HG02763 (cell line): ENCODE data around the gene HDAC9.

ENCODE experiments used
- ATAC-seq: cut with Tn5 transposase; IDR thresholded peaks from one replicate; pipeline ENCODE4 v1.9.1; 2021; ENCODE audit warnings: mild to moderate bottlenecking, moderate library complexity; ENCODE audit not compliant: unreplicated experiment

The HDAC9 gene

GRCh38 chr7:18653381-18654155, 158.0 kb downstream of the HDAC9 start:
- ATAC-seq = no peak

DNA sequence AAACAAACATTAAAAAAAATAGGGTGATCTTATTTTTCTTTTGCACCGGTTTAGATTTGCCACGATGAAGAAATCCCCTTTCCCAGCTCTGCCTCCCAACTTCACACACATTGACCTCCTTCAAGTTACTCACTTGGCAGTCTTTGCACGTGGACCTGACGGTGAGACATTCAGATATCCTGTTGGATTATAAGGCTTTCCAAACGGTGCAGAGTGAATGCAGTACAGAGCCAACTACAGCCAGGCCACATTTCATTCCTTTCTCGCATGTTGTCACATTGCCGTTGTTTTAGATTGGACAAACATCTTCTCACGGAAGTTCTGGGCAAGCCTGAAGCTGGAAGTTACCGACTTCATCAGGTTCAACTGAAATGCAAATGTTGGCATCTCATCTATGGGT, 159.2 kb downstream of the HDAC9 start:
- no peak for ATAC-seq

DNA sequence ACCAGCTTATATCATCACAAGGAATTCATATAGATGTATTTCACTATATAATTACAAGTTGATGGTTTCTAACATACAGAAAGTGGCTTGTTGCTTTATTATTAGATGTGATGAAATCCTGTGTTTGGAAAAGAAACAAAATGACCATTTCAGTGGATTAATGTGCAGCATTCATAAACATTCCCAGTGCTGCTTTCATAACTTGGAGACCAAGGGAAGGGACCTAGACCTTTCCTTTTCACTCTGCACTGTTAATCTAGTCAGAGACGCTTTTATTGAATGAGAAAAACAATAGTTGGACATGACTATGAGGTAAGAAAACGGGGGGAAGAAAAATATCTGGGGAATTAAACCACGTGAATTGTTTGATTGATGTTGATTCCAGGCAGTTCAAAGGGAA, 160.0 kb downstream of the HDAC9 start:
- no peak for ATAC-seq

DNA sequence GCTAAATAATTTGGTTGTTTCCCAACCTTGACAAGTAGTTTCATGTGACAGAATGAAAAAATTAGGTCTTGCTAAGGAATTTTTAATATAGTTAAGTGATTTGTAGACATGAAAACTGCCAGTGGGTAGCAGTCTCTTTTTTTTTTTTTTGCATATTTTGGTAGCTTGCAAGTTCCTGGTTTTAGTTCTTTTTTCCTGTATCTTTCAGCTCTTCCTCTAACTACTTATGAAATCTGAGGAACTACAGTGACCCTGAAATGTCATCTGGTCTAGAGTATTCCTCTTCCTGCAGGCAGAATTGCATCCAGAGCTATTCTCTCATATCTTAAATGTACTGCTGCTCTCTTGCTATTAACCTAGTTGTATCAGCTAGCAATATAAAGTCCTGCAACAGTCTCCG, 160.4 kb downstream of the HDAC9 start:
- ATAC-seq = no peak

- no peak for ATAC-seq
These were observed 160.8 kb downstream of the HDAC9 start for GRCh38 chr7:18656362-18656761.

- ATAC-seq = no peak
These were observed 164.2 kb downstream of the HDAC9 start for GRCh38 chr7:18659746-18660145.

- no peak for ATAC-seq
These were observed 167.8 kb downstream of the HDAC9 start for GRCh38 chr7:18663321-18663720.

DNA sequence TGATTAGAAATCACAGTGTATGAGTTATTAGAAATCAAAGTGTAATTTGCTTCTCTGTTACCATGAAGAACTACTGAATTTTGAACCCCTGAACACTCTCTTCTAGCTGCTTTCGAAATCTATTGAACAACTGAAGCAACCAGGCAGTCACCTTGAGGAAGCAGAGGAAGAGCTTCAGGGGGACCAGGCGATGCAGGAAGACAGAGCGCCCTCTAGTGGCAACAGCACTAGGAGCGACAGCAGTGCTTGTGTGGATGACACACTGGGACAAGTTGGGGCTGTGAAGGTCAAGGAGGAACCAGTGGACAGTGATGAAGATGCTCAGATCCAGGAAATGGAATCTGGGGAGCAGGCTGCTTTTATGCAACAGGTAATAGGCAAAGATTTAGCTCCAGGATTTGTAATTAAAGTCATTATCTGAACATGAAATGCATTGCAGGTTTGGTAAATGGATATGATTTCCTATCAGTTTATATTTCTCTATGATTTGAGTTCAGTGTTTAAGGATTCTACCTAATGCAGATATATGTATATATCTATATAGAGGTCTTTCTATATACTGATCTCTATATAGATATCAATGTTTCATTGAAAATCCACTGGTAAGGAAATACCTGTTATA, 170.7 kb downstream of the HDAC9 start:
- ATAC-seq = peak; percentile 99

DNA sequence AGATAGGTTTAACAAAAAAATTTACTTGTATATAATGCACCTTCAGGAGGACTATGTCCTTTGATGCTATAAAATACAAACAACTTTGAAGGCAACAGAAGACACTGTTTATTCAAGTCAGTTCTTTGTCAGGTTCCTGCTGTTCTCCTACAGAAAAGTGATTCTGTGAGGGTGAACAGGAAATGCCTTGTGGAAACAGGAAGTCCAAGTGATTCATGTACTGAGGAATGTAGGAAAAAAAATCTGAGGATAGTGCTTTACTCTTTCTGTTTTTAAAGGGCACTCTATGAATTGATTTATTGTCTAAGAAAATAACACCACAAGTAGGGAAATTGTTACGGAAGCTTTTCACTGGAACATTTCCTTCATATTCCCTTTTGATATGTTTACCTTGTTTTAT, 171.9 kb downstream of the HDAC9 start:
- ATAC-seq = no peak

GRCh38 chr7:18671176-18671575, 175.6 kb downstream of the HDAC9 start:
- ATAC-seq = no peak

DNA sequence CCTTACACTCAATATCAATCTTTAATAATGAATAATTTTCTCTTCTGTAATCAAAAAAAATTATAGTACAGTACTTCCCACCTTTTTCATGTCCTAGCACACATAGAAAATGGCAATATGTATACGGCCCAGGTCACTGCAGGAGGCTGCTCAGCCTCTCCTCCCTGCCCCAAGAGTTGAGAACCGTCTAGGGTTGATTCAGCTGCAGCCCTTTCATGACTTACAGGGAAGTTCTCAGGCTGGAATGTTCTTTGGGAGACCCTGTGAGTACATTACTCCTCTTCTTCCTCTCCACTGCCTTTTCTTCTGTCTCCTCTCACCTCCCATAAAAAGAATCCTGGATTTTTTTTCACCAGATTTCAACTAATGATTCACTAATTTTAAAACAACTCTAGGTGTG, 180.0 kb downstream of the HDAC9 start:
- ATAC-seq = no peak

DNA sequence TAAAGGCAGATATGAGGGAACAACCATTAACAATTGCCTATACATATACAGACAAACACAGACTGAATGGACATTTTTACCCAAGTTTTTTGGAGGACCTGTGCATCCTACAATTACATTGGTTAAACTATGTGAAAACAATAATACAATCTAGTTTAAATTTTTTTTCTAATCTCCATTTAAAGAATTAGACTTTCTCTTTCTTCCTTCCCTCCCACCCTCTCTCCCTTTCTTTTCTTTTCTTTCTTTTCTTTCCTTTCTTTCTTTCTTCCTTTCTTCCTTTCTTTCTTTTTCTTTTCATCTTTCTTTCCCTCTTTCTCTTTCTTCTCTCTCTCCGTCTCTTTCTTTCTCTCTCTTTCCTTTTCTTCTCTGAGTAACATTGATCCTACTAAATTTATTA, 183.7 kb downstream of the HDAC9 start:
- no peak for ATAC-seq

DNA sequence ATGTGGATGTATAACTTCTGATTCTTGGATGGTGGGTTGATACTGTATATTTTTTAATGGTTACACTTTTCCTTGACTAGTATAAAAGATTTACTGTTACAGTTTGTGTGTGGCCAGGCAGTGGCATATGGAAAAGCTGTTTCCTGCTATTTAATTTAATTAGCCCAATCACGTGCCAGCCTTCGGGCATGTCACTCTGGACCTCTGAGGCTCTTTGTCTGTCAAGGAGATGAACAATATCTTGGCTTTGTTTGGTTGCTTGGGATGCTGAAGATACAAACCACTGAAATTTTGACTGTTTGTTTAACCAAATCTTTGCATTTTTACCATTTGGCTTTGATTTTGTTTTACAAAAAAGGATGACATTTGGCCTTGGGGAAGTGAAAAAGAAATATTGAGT, 185.0 kb downstream of the HDAC9 start:
- no peak for ATAC-seq

DNA sequence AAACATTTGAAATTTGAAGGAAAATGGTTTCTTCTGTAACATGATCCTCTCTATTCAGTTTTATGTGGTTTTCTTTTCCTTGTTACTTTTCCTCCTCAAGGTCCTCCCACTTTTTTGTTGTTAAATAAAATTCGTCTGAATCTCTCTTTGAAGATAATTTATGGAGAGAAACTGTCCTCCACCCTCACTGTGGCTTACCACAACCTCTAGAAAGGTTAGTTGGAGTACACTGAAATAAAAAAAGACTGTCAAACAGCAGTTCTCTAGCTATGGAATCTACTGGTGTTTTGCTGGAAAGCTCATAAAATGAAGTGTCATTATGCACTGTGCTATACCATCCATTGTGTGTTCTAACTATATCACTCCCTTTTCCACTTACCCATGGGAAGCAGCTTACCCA, 189.4 kb downstream of the HDAC9 start:
- no peak for ATAC-seq

DNA sequence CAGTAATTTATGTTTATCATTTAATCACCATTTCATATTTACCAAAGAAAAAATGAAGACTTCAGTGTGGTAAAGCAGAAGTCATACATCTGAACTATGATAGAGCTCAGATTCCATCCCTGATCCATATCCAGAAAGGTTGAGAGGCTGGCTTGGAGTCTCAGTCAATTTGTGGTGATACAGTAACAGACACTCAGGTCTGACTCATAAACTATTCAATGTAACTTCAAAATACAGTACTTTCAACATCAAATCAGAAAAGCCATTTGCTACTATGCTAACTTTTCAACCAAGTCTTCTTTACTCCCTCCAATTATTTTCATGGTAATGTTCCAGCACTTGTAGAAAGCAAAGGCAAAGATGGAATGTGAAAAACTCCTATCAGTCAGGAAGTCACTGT, 190.4 kb downstream of the HDAC9 start:
- no peak for ATAC-seq

DNA sequence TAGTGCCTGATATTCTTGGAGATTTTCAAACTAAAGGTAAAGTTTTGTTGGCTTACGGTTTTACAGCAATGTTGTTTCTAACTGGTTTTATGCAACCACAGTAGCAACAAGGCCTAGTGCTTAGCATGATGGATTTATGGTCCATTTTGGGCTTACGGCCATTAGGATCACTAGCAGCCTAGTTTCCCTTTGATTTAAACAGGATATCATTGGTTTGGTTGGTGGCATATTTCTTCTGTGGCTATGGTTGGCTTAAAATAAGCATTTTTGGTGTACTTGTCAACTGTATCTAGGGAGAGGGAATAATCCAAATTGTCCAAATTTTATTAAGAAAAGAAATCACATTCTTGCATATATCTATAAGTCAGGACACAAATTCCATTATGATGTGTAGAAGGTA, 194.0 kb downstream of the HDAC9 start:
- no peak for ATAC-seq

- no peak for ATAC-seq
These were observed 197.9 kb downstream of the HDAC9 start for GRCh38 chr7:18693406-18693805.

GRCh38 chr7:18693816-18694215, 198.3 kb downstream of the HDAC9 start:
- ATAC-seq = no peak

DNA sequence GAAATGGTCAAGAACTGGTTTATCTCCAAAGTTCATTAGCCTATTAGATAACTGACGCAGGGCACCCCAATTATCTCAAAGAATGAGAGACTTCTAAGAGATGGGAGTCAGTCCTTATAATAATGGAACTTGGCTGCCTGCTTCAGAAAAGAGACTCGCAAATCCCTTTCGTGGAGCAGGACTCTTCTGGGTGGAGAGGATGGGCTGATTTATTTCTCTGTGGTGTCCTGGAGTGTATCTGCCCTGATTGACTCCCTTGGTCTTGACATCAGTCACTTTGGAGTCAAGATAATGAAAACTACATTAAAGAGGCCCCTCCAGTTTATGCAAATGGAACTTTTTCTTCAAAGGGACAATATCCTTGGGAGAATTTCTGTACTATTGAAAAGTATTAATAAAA, 198.9 kb downstream of the HDAC9 start:
- ATAC-seq = no peak

GRCh38 chr7:18694911-18695310, 199.4 kb downstream of the HDAC9 start:
- ATAC-seq = no peak

- ATAC-seq = no peak
These were observed 202.7 kb downstream of the HDAC9 start for GRCh38 chr7:18698258-18698734.

GRCh38 chr7:18700147-18700546, 204.6 kb downstream of the HDAC9 start:
- no peak for ATAC-seq
